HEK293 (cell line): Measurements from ENCODE around the gene GRM6.

ENCODE experiments used
- SCRT1 ChIP-seq: fragments of 450-650 bp; formaldehyde crosslinking; IDR thresholded peaks from 2 replicates; pipeline ENCODE4 v1.5.1; 2016; ENCODE audit warnings: missing biosample characterization, missing genetic modification characterization, borderline replicate concordance
- ZBTB1 ChIP-seq: fragments of 450-650 bp; formaldehyde crosslinking; IDR thresholded peaks from 2 replicates; pipeline ENCODE4 v1.5.1; 2016; ENCODE audit warnings: missing biosample characterization, missing genetic modification characterization
- ZBTB8A ChIP-seq: fragments of 450-650 bp; formaldehyde crosslinking; IDR thresholded peaks from 2 replicates; pipeline ENCODE4 v1.5.1; 2016; ENCODE audit warnings: missing biosample characterization, missing genetic modification characterization
- ZNF239 ChIP-seq: fragments of 450-650 bp; formaldehyde crosslinking; IDR thresholded peaks from 2 replicates; pipeline ENCODE4 v1.5.1; 2016; ENCODE audit warnings: missing biosample characterization, missing genetic modification characterization
- ZNF548 ChIP-seq: fragments of 450-650 bp; formaldehyde crosslinking; IDR thresholded peaks from 2 replicates; pipeline ENCODE4 v1.5.1; 2016; ENCODE audit warnings: missing biosample characterization, missing genetic modification characterization
- ZNF560 ChIP-seq: fragments of 450-650 bp; formaldehyde crosslinking; IDR thresholded peaks from 2 replicates; pipeline ENCODE4 v1.5.1; 2017; ENCODE audit warnings: missing biosample characterization, missing genetic modification characterization, borderline replicate concordance
- ZNF830 ChIP-seq: fragments of 450-650 bp; IDR thresholded peaks from 2 replicates; pipeline ENCODE4 v1.5.0; 2018; ENCODE audit warnings: missing biosample characterization, missing genetic modification characterization, low read depth, mild to moderate bottlenecking, moderate library complexity
- TF ChIP-seq, protein P1 (sequence below): fragments of 450-650 bp; formaldehyde crosslinking; IDR thresholded peaks from 2 replicates; pipeline ENCODE4 v1.5.1; 2016; ENCODE audit warnings: missing biosample characterization, missing genetic modification characterization
- TF ChIP-seq, protein P2 (sequence below): fragments of 450-650 bp; formaldehyde crosslinking; IDR thresholded peaks from 2 replicates; pipeline ENCODE4 v1.5.1; 2016; ENCODE audit warnings: missing biosample characterization, missing genetic modification characterization

DNA sequence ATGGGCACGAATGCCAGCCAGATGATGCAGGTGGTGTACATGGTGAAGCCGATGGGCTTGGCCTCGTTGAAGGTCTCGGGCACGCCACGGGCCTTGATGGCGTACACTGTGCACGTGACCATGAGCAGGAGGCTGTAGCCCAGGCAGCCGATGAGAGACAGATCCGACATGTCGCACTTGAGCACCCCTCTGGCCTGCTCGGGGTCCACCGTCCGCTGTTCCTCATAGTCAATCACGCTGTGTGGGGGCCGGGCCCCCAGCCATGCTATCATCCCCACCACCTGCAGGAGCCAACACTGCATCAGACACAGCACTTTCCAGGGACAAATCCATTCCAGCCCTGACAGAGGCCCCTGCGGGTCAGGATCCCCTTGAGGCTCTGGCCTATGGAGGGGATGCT lies 12.2 kb downstream of the GRM6 start:
- TF ChIP-seq, protein P1, sequence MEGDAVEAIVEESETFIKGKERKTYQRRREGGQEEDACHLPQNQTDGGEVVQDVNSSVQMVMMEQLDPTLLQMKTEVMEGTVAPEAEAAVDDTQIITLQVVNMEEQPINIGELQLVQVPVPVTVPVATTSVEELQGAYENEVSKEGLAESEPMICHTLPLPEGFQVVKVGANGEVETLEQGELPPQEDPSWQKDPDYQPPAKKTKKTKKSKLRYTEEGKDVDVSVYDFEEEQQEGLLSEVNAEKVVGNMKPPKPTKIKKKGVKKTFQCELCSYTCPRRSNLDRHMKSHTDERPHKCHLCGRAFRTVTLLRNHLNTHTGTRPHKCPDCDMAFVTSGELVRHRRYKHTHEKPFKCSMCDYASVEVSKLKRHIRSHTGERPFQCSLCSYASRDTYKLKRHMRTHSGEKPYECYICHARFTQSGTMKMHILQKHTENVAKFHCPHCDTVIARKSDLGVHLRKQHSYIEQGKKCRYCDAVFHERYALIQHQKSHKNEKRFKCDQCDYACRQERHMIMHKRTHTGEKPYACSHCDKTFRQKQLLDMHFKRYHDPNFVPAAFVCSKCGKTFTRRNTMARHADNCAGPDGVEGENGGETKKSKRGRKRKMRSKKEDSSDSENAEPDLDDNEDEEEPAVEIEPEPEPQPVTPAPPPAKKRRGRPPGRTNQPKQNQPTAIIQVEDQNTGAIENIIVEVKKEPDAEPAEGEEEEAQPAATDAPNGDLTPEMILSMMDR (tag by site-specific recombination): no peak
- TF ChIP-seq, protein P2, sequence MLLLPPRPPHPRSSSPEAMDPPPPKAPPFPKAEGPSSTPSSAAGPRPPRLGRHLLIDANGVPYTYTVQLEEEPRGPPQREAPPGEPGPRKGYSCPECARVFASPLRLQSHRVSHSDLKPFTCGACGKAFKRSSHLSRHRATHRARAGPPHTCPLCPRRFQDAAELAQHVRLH (tag by site-specific recombination): no peak
- TF ChIP-seq ZNF830 (tag by site-specific recombination) (no peak), SCRT1 (tag by site-specific recombination) (no peak), ZNF548 (tag by site-specific recombination) (no peak), ZNF239 (tag by site-specific recombination) (no peak), ZNF560 (tag by site-specific recombination) (no peak), ZBTB8A (tag by site-specific recombination) (no peak), ZBTB1 (tag by site-specific recombination) (no peak)
